Activated naive CD8-positive, alpha-beta T cell treated with anti-CD3 and anti-CD28 coated beads, Interleukin-2, amount 50 U/mL, for 24 hours (primary cell): ENCODE measurements around the gene CAVIN1.
"Not testable (repeated sequence)": the region's sequence is repeated elsewhere in the genome, so short reads cannot be mapped to it uniquely, and the experiment has no call there.

Source experiments
- ATAC-seq: fragments of 150-1000 bp; cut with Tn5 transposase; one replicate; pipeline ENCODE4 v1.10.0; 2021
- DNase-seq: peaks from one replicate; pipeline ENCODE4 v3.0.0; 2021
- H3K27ac Mint-ChIP-seq: one replicate; pipeline ENCODE4 v1.8.0; 2021; ENCODE audit warnings: mild to moderate bottlenecking, mixed read lengths
- H3K27me3 Mint-ChIP-seq: one replicate; pipeline ENCODE4 v1.8.0; 2021; ENCODE audit warnings: mixed read lengths
- H3K36me3 Mint-ChIP-seq: one replicate; pipeline ENCODE4 v1.8.0; 2021; ENCODE audit warnings: low read depth, mixed read lengths
- H3K4me1 Mint-ChIP-seq: one replicate; pipeline ENCODE4 v1.8.0; 2021; ENCODE audit warnings: mixed read lengths
- H3K4me3 Mint-ChIP-seq: one replicate; pipeline ENCODE4 v1.8.0; 2021; ENCODE audit warnings: mild to moderate bottlenecking, moderate library complexity, mixed read lengths
- H3K9me3 Mint-ChIP-seq: one replicate; pipeline ENCODE4 v1.8.0; 2021; ENCODE audit warnings: mixed read lengths

Gene CAVIN1

GRCh38 chr17:42449176-42449575, 26.1 kb upstream of the CAVIN1 start:
- not testable (repeated sequence) for H3K27ac Mint-ChIP-seq, ATAC-seq

GRCh38 chr17:42442196-42442565, 19.1 kb upstream of the CAVIN1 start:
- ATAC-seq (no peak), DNase-seq (no peak)
- Mint-ChIP-seq H3K9me3 (no peaks in the 10 kb centered on the region), H3K4me1 (peaks cover 13% of the 10 kb centered on the region), H3K27ac (no peak overlapping the region), H3K36me3 (no peaks in the 10 kb centered on the region), H3K27me3 (peaks cover 6% of the 10 kb centered on the region), H3K4me3 (no peak overlapping the region)

More at GRCh38 chr17:42449176-42449575, 26.1 kb upstream of the CAVIN1 start:
- H3K27me3 Mint-ChIP-seq, H3K9me3 Mint-ChIP-seq, H3K4me3 Mint-ChIP-seq, DNase-seq, H3K36me3 Mint-ChIP-seq: not testable (repeated sequence)
- peaks cover 15% of the 10 kb centered on the region for H3K4me1 Mint-ChIP-seq

GRCh38 chr17:42441371-42442195, 18.5 kb upstream of the CAVIN1 start:
- Mint-ChIP-seq H3K27ac (no peak overlapping the region), H3K4me3 (no peak overlapping the region), H3K9me3 (no peaks in the 10 kb centered on the region), H3K36me3 (no peaks in the 10 kb centered on the region), H3K27me3 (peaks cover 6% of the 10 kb centered on the region), H3K4me1 (peaks cover 11% of the 10 kb centered on the region)
- no peak for DNase-seq
- no peak for ATAC-seq

GRCh38 chr17:42438600-42439567, 15.8 kb upstream of the CAVIN1 start:
- ATAC-seq (no peak), DNase-seq (peak; percentile 49)
- no peaks in the 10 kb centered on the region for H3K36me3 Mint-ChIP-seq
- peaks cover 2% of the 10 kb centered on the region for H3K27me3 Mint-ChIP-seq
- no peak overlapping the region for H3K4me3 Mint-ChIP-seq
- peaks cover 7% of the 10 kb centered on the region for H3K4me1 Mint-ChIP-seq
- H3K9me3 Mint-ChIP-seq, result no peaks in the 10 kb centered on the region
- H3K27ac Mint-ChIP-seq, result no peak overlapping the region

GRCh38 chr17:42436391-42436790, 13.3 kb upstream of the CAVIN1 start:
- H3K4me3 Mint-ChIP-seq, result no peak overlapping the region
- H3K27ac Mint-ChIP-seq, result no peak overlapping the region
- H3K4me1 Mint-ChIP-seq, result peaks cover 1% of the 10 kb centered on the region
- no peaks in the 10 kb centered on the region for H3K36me3 Mint-ChIP-seq
- ATAC-seq (no peak), DNase-seq (no peak)
- no peaks in the 10 kb centered on the region for H3K9me3 Mint-ChIP-seq
- H3K27me3 Mint-ChIP-seq, result peaks cover 4% of the 10 kb centered on the region

- H3K4me3 Mint-ChIP-seq, result no peak overlapping the region
- no peak for DNase-seq
- no peak overlapping the region for H3K27ac Mint-ChIP-seq
- no peaks in the 10 kb centered on the region for H3K9me3 Mint-ChIP-seq
- H3K27me3 Mint-ChIP-seq, result peaks cover 11% of the 10 kb centered on the region
- ATAC-seq, result no peak
- H3K36me3 Mint-ChIP-seq, result no peaks in the 10 kb centered on the region
- H3K4me1 Mint-ChIP-seq, result no peaks in the 10 kb centered on the region
Measured at GRCh38 chr17:42431758-42432161, 8.7 kb upstream of the CAVIN1 start.

- H3K9me3 Mint-ChIP-seq, result no peaks in the 10 kb centered on the region
- ATAC-seq (no peak), DNase-seq (no peak)
- H3K4me3 Mint-ChIP-seq, result no peak overlapping the region
- H3K27ac Mint-ChIP-seq, result no peak overlapping the region
- H3K4me1 Mint-ChIP-seq, result no peaks in the 10 kb centered on the region
- H3K36me3 Mint-ChIP-seq, result no peaks in the 10 kb centered on the region
- H3K27me3 Mint-ChIP-seq, result peaks cover 22% of the 10 kb centered on the region
Measured at GRCh38 chr17:42429726-42430447, 6.8 kb upstream of the CAVIN1 start.

GRCh38 chr17:42428141-42428944, 5.3 kb upstream of the CAVIN1 start:
- H3K27ac Mint-ChIP-seq, result no peak overlapping the region
- DNase-seq (peak; percentile 24), ATAC-seq (peak; percentile 61)
- no peaks in the 10 kb centered on the region for H3K4me1 Mint-ChIP-seq
- H3K36me3 Mint-ChIP-seq, result no peaks in the 10 kb centered on the region
- peaks cover 32% of the 10 kb centered on the region for H3K27me3 Mint-ChIP-seq
- H3K9me3 Mint-ChIP-seq, result no peaks in the 10 kb centered on the region
- no peak overlapping the region for H3K4me3 Mint-ChIP-seq

- no peak for ATAC-seq
- H3K36me3 Mint-ChIP-seq, result no peaks in the 10 kb centered on the region
- DNase-seq, result no peak
- peaks cover 55% of the 10 kb centered on the region for H3K27me3 Mint-ChIP-seq
- H3K4me3 Mint-ChIP-seq, result no peak overlapping the region
- no peaks in the 10 kb centered on the region for H3K9me3 Mint-ChIP-seq
- peaks cover 18% of the 10 kb centered on the region for H3K4me1 Mint-ChIP-seq
- no peak overlapping the region for H3K27ac Mint-ChIP-seq
Measured at GRCh38 chr17:42424991-42425610, 2.0 kb upstream of the CAVIN1 start.

GRCh38 chr17:42423766-42424165, 710 bp upstream of the CAVIN1 start:
- H3K27ac Mint-ChIP-seq, result no peak overlapping the region
- peaks cover 56% of the 10 kb centered on the region for H3K27me3 Mint-ChIP-seq
- no peak overlapping the region for H3K4me3 Mint-ChIP-seq
- no peaks in the 10 kb centered on the region for H3K9me3 Mint-ChIP-seq
- ATAC-seq (no peak), DNase-seq (no peak)
- peaks cover 25% of the 10 kb centered on the region for H3K4me1 Mint-ChIP-seq
- no peaks in the 10 kb centered on the region for H3K36me3 Mint-ChIP-seq

- Mint-ChIP-seq H3K27ac (no peak overlapping the region), H3K36me3 (no peaks in the 10 kb centered on the region), H3K9me3 (no peaks in the 10 kb centered on the region), H3K4me1 (peaks cover 25% of the 10 kb centered on the region), H3K27me3 (peaks cover 51% of the 10 kb centered on the region), H3K4me3 (peak overlapping the region; percentile 79)
- DNase-seq, result peak; percentile 40
- ATAC-seq, result peak; percentile 60
Measured at GRCh38 chr17:42422412-42422957, 571 bp downstream of the CAVIN1 start.

- H3K27ac Mint-ChIP-seq, result peak overlapping the region; percentile 39
- H3K9me3 Mint-ChIP-seq, result no peaks in the 10 kb centered on the region
- H3K4me1 Mint-ChIP-seq, result peaks cover 25% of the 10 kb centered on the region
- H3K36me3 Mint-ChIP-seq, result no peaks in the 10 kb centered on the region
- ATAC-seq, result no peak
- H3K4me3 Mint-ChIP-seq, result peak overlapping the region; percentile 63
- H3K27me3 Mint-ChIP-seq, result peaks cover 51% of the 10 kb centered on the region
- DNase-seq, result no peak
Measured at GRCh38 chr17:42421507-42422338, 1.3 kb downstream of the CAVIN1 start.
